Trophoblast cell (in vitro differentiated cells and primary cell): ENCODE data around the gene FBXO2.

ENCODE experiments used
- DNase-seq, 2 donors: peaks; one replicate each; pipeline ENCODE4 v3.0.0-alpha.2; 2016
- H2AFZ ChIP-seq: 2 replicates; pipeline ENCODE4 v1.6.1; 2013; ENCODE audit warnings: low read length, moderate library complexity, mild to moderate bottlenecking; ENCODE audit not compliant: insufficient read depth, poor library complexity
- H2AK5ac ChIP-seq: 2 replicates; pipeline ENCODE4 v1.6.1; 2013; ENCODE audit warnings: mild to moderate bottlenecking, low read length
- H2BK120ac ChIP-seq: 2 replicates; pipeline ENCODE4 v1.6.1; 2013; ENCODE audit warnings: low read length, mild to moderate bottlenecking, moderate library complexity; ENCODE audit not compliant: insufficient read depth, poor library complexity
- H2BK12ac ChIP-seq: 2 replicates; pipeline ENCODE4 v1.6.1; 2013; ENCODE audit warnings: mild to moderate bottlenecking, low read length, moderate library complexity
- H2BK5ac ChIP-seq: 2 replicates; pipeline ENCODE4 v1.6.1; 2013; ENCODE audit warnings: low read length, low read depth, moderate library complexity, mild to moderate bottlenecking; ENCODE audit not compliant: poor library complexity
- H3K14ac ChIP-seq: 2 replicates; pipeline ENCODE4 v1.6.1; 2013; ENCODE audit warnings: mild to moderate bottlenecking, low read length
- H3K18ac ChIP-seq: 2 replicates; pipeline ENCODE4 v1.6.1; 2013; ENCODE audit warnings: mild to moderate bottlenecking, low read length
- H3K23ac ChIP-seq: 2 replicates; pipeline ENCODE4 v1.6.1; 2013; ENCODE audit warnings: low read length
- H3K27ac ChIP-seq: 2 replicates; pipeline ENCODE4 v1.5.1; 2013; ENCODE audit warnings: low read depth, mild to moderate bottlenecking, inconsistent platforms, low read length, moderate library complexity
- H3K27me3 ChIP-seq: 2 replicates; pipeline ENCODE4 v1.6.1; 2013; ENCODE audit warnings: inconsistent platforms, mild to moderate bottlenecking, low read length, moderate library complexity; ENCODE audit not compliant: insufficient read depth
- H3K36me3 ChIP-seq, 2 experiments: 1 replicate in 1 of 2; 2 replicates in 1 of 2; pipeline ENCODE4 v1.6.1; 2013; ENCODE audit warnings: low read length in 2 of 2, mild to moderate bottlenecking in 2 of 2, moderate library complexity in 1 of 2; ENCODE audit not compliant: insufficient read depth in 2 of 2, control insufficient read depth in 1 of 2
- H3K4ac ChIP-seq: 2 replicates; pipeline ENCODE4 v1.6.1; 2013; ENCODE audit warnings: low read depth, mild to moderate bottlenecking, low read length, moderate library complexity
- H3K4me1 ChIP-seq, 2 experiments: 1 replicate in 1 of 2; 2 replicates in 1 of 2; pipeline ENCODE4 v1.6.1; 2013; ENCODE audit warnings: low read length in 2 of 2, mild to moderate bottlenecking in 2 of 2, moderate library complexity in 1 of 2; ENCODE audit not compliant: insufficient read depth in 2 of 2, control insufficient read depth in 1 of 2
- H3K4me2 ChIP-seq: 2 replicates; pipeline ENCODE4 v1.6.1; 2013; ENCODE audit warnings: inconsistent platforms, mild to moderate bottlenecking, low read length, moderate library complexity
- H3K4me3 ChIP-seq: 2 replicates; pipeline ENCODE4 v1.5.1; 2013; ENCODE audit warnings: mild to moderate bottlenecking, low read depth, low read length, inconsistent platforms
- H3K79me1 ChIP-seq: one replicate; pipeline ENCODE4 v1.6.1; 2013; ENCODE audit warnings: low read length
- H3K79me2 ChIP-seq: 2 replicates; pipeline ENCODE4 v1.6.1; 2013; ENCODE audit warnings: low read length, mild to moderate bottlenecking; ENCODE audit not compliant: control insufficient read depth, insufficient read depth, poor library complexity
- H3K9ac ChIP-seq: 2 replicates; pipeline ENCODE4 v1.6.1; 2013; ENCODE audit warnings: mild to moderate bottlenecking, low read length
- H3K9me3 ChIP-seq: 2 replicates; pipeline ENCODE4 v1.6.1; 2013; ENCODE audit warnings: low read depth, mild to moderate bottlenecking, control low read depth, inconsistent platforms, low read length; ENCODE audit not compliant: insufficient read depth
- H4K12ac ChIP-seq: 2 replicates; pipeline ENCODE4 v1.6.1; 2013; ENCODE audit warnings: low read depth, mild to moderate bottlenecking, low read length, moderate library complexity
- H4K8ac ChIP-seq: 2 replicates; pipeline ENCODE4 v1.6.1; 2013; ENCODE audit warnings: low read depth, mild to moderate bottlenecking, low read length, moderate library complexity
- H4K91ac ChIP-seq: one replicate; pipeline ENCODE4 v1.6.1; 2013; ENCODE audit warnings: low read depth, mild to moderate bottlenecking, low read length, moderate library complexity
- WGBS: extraction: QIAGEN DNeasy Blood & Tissue Kit; methylation state at CpG from one replicate; pipeline ENCODE4 v1.1.7; 2013; ENCODE audit warnings: missing lambda C conversion rate; ENCODE audit not compliant: insufficient read length, insufficient coverage; ENCODE audit errors: extremely low coverage; 5-methylcytosine and 5-hydroxymethylcytosine counted together

The FBXO2 gene

DNA sequence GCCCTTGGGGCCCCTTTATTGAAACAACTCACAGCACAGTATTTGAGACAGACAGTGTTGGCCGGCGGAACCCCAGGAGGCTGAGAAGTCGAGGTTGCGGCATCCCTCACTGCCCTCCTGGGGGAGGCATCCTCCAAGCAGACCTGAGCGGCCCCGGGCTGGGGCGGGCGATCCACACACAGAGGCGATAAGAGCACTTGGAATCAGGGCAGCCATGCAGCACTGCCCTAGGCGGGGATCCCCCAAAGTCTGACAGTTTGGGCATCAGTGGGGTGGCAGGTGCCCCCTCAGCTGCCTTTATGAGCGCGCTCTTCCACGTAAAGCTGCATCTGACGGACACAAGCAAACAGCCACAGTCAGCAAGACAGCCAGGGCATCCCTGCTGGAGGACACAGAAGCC is 20.3 kb upstream of the FBXO2 start:
- H3K18ac ChIP-seq: no peak overlapping the region
- H3K9ac ChIP-seq: no peak overlapping the region
- H2AK5ac ChIP-seq: no peak overlapping the region
- H4K12ac ChIP-seq: no peak overlapping the region
- H3K27ac ChIP-seq: no peak overlapping the region
- no peak overlapping the region for H4K8ac ChIP-seq
- no peaks in the 10 kb centered on the region for H3K79me2 ChIP-seq
- H3K4me1 ChIP-seq: peaks cover 10 to 18% of the 10 kb centered on the region in 2 experiments
- WGBS: no CpG with 5 or more reads among the region's 14 CpGs
- no peak overlapping the region for H3K14ac ChIP-seq
- no peak overlapping the region for H2BK12ac ChIP-seq
- no peak overlapping the region for H3K4ac ChIP-seq
- H3K4me2 ChIP-seq: no peak overlapping the region
- H3K79me1 ChIP-seq: no peaks in the 10 kb centered on the region
- H2BK5ac ChIP-seq: no peak overlapping the region
- no peak overlapping the region for H2AFZ ChIP-seq
- H3K23ac ChIP-seq: no peak overlapping the region
- H4K91ac ChIP-seq: no peak overlapping the region
- no peaks in the 10 kb centered on the region for H3K9me3 ChIP-seq
- no peak for DNase-seq
- no peak overlapping the region for H3K4me3 ChIP-seq
- no peaks in the 10 kb centered on the region for H3K27me3 ChIP-seq
- no peak overlapping the region for H2BK120ac ChIP-seq
- peaks cover 39 to 46% of the 10 kb centered on the region in 2 experiments for H3K36me3 ChIP-seq

DNA sequence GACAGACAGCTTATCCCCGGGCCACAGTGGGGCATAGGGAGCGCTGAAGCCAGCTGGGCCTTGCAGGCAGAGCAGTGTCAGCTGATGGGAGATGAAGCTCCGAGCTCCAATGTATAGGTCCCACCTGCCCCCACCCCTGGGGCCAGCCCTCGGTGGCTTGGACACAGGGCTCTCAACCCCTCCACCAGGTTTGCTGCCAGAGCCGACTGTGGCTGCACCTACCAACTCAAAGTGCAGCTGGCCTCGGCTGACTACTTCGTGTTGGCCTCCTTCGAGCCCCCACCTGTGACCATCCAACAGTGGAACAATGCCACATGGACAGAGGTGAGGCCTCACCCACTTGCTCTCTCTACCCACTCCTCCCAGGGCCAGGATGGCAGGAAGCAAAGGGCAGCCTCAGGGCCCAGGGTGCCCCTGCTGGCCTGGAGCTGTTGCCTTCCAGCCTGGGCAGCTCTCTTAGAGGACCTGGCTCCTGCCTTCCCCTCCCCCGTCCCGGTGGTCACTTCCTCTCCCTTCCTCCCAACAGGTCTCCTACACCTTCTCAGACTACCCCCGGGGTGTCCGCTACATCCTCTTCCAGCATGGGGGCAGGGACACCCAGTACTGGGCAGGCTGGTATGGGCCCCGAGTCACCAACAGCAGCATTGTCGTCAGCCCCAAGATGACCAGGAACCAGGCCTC is 19.0 kb upstream of the FBXO2 start:
- H2BK12ac ChIP-seq: no peak overlapping the region
- no peaks in the 10 kb centered on the region for H3K79me1 ChIP-seq
- H3K36me3 ChIP-seq: peaks cover 39 to 46% of the 10 kb centered on the region in 2 experiments
- no peak overlapping the region for H3K9ac ChIP-seq
- H4K91ac ChIP-seq: no peak overlapping the region
- no peak overlapping the region for H4K12ac ChIP-seq
- H4K8ac ChIP-seq: no peak overlapping the region
- no peaks in the 10 kb centered on the region for H3K9me3 ChIP-seq
- WGBS: no CpG with 5 or more reads among the region's 14 CpGs
- H2BK120ac ChIP-seq: no peak overlapping the region
- H3K79me2 ChIP-seq: no peaks in the 10 kb centered on the region
- H3K18ac ChIP-seq: no peak overlapping the region
- no peak overlapping the region for H3K27ac ChIP-seq
- H2AK5ac ChIP-seq: no peak overlapping the region
- H3K27me3 ChIP-seq: no peaks in the 10 kb centered on the region
- H3K23ac ChIP-seq: no peak overlapping the region
- no peak overlapping the region for H3K14ac ChIP-seq
- H3K4ac ChIP-seq: no peak overlapping the region
- H2AFZ ChIP-seq: no peak overlapping the region
- no peak overlapping the region for H2BK5ac ChIP-seq
- no peak overlapping the region for H3K4me3 ChIP-seq
- no peak overlapping the region for H3K4me2 ChIP-seq
- DNase-seq: no peak
- peaks cover 10 to 18% of the 10 kb centered on the region in 2 experiments for H3K4me1 ChIP-seq

- no peaks in the 10 kb centered on the region for H3K79me2 ChIP-seq
- no peak overlapping the region for H2AFZ ChIP-seq
- no peak overlapping the region for H2BK5ac ChIP-seq
- no peak overlapping the region for H3K9ac ChIP-seq
- peaks cover 9 to 15% of the 10 kb centered on the region in 2 experiments for H3K4me1 ChIP-seq
- H3K36me3 ChIP-seq: peaks cover 36 to 38% of the 10 kb centered on the region in 2 experiments
- no peak overlapping the region for H4K8ac ChIP-seq
- H3K4me2 ChIP-seq: no peak overlapping the region
- no peak for DNase-seq
- no peak overlapping the region for H4K91ac ChIP-seq
- no peaks in the 10 kb centered on the region for H3K79me1 ChIP-seq
- no peak overlapping the region for H3K14ac ChIP-seq
- H2AK5ac ChIP-seq: no peak overlapping the region
- H3K4ac ChIP-seq: no peak overlapping the region
- H3K18ac ChIP-seq: no peak overlapping the region
- H2BK120ac ChIP-seq: no peak overlapping the region
- H3K27me3 ChIP-seq: no peaks in the 10 kb centered on the region
- no peak overlapping the region for H3K4me3 ChIP-seq
- H3K27ac ChIP-seq: no peak overlapping the region
- H3K23ac ChIP-seq: no peak overlapping the region
- WGBS: no CpG with 5 or more reads among the region's 14 CpGs
- H3K9me3 ChIP-seq: no peaks in the 10 kb centered on the region
- H2BK12ac ChIP-seq: no peak overlapping the region
- no peak overlapping the region for H4K12ac ChIP-seq
Observed at GRCh38 chr1:11671544-11672286, 17.5 kb upstream of the FBXO2 start.

DNA sequence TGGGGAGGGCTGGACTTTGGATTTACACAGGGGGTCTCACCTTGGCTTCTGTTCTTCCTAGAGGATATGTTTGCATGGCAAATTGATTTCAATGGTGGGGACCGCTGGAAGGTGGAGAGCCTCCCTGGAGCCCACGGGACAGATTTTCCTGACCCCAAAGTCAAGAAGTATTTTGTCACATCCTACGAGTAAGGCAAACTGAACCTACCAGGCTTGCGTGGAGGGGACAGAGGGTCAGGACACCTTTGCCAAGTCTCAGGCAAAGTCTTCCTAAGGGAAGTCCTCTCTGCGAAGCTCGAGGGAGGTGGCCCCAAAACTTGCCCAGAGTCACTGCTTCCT is 16.9 kb upstream of the FBXO2 start:
- Histone ChIP-seq H3K79me1 (no peaks in the 10 kb centered on the region), H3K4me3 (no peak overlapping the region), H3K79me2 (no peaks in the 10 kb centered on the region), H3K27me3 (no peaks in the 10 kb centered on the region), H4K8ac (no peak overlapping the region), H3K4me1 (peaks cover 5 to 10% of the 10 kb centered on the region in 2 experiments), H3K9ac (no peak overlapping the region), H2BK5ac (no peak overlapping the region), H3K14ac (no peak overlapping the region), H3K9me3 (no peaks in the 10 kb centered on the region), H3K23ac (no peak overlapping the region), H2AK5ac (no peak overlapping the region), H2AFZ (no peak overlapping the region), H2BK120ac (no peak overlapping the region), H3K18ac (no peak overlapping the region), H4K91ac (no peak overlapping the region), H3K36me3 (peaks cover 32 to 33% of the 10 kb centered on the region in 2 experiments), H2BK12ac (no peak overlapping the region), H3K4ac (no peak overlapping the region), H4K12ac (no peak overlapping the region), H3K27ac (no peak overlapping the region), H3K4me2 (no peak overlapping the region)
- no peak for DNase-seq
- no CpG with 5 or more reads among the region's 6 CpGs for WGBS
